Neural crest cell (in vitro differentiated cells): ENCODE results near the gene FAM83E. TPM values are rescaled to one million over a fixed set of nuclear protein-coding genes. Genes with fewer than 3 reads are reported as not detected.

Source experiments
- DNase-seq: peaks from one replicate; pipeline ENCODE4 v3.0.0; 2021; ENCODE audit warnings: low read depth, mixed read lengths, low spot score
- H3K27ac Mint-ChIP-seq: one replicate; pipeline ENCODE4 v1.8.0; 2021; ENCODE audit warnings: mild to moderate bottlenecking, mixed read lengths; ENCODE audit not compliant: unreplicated experiment
- H3K27me3 Mint-ChIP-seq: 2 replicates; pipeline ENCODE4 v1.8.0; 2021; ENCODE audit warnings: low read depth, mild to moderate bottlenecking, mixed read lengths
- H3K36me3 Mint-ChIP-seq: 2 replicates; pipeline ENCODE4 v1.8.0; 2021; ENCODE audit warnings: low read depth, mild to moderate bottlenecking, mixed read lengths
- H3K4me1 Mint-ChIP-seq: 2 replicates; pipeline ENCODE4 v1.8.0; 2021; ENCODE audit warnings: mixed read lengths
- H3K4me3 Mint-ChIP-seq: one replicate; pipeline ENCODE4 v1.8.0; 2021; ENCODE audit warnings: mild to moderate bottlenecking, mixed read lengths
- H3K9me3 Mint-ChIP-seq: 2 replicates; pipeline ENCODE4 v1.8.0; 2021; ENCODE audit warnings: mixed read lengths
- CTCF ChIP-seq: fragments of 200-600 bp; sonication (generic); conservative IDR thresholded peaks from 2 replicates; pipeline ENCODE4 v1.5.0; 2021; ENCODE audit warnings: antibody characterized with exemption, mild to moderate bottlenecking
- total RNA-seq: library from RNA; stranded (reverse); gene quantifications from 2 replicates; pipeline ENCODE4 v1.2.1, GENCODE V29; 2021

Gene FAM83E
- total RNA-seq, 1 donor from 2014 or later = 6.1 TPM

GRCh38 chr19:48603850-48604249 lies 11.0 kb downstream of the FAM83E start:
- H3K4me1 Mint-ChIP-seq = peaks cover 2% of the 10 kb centered on the region
- no peak for DNase-seq

GRCh38 chr19:48603449-48603848 lies 11.4 kb downstream of the FAM83E start:
- H3K27ac Mint-ChIP-seq = no peak overlapping the region
- H3K27me3 Mint-ChIP-seq = no peaks in the 10 kb centered on the region
- H3K36me3 Mint-ChIP-seq = no peaks in the 10 kb centered on the region
- TF ChIP-seq CTCF = no peak
- no peaks in the 10 kb centered on the region for H3K9me3 Mint-ChIP-seq
- H3K4me1 Mint-ChIP-seq = no peaks in the 10 kb centered on the region
- no peak for DNase-seq
- H3K4me3 Mint-ChIP-seq = no peak overlapping the region

More at GRCh38 chr19:48603850-48604249, 11.0 kb downstream of the FAM83E start:
- H3K9me3 Mint-ChIP-seq = no peaks in the 10 kb centered on the region
- TF ChIP-seq CTCF = no peak
- no peak overlapping the region for H3K4me3 Mint-ChIP-seq
- H3K27me3 Mint-ChIP-seq = no peaks in the 10 kb centered on the region
- H3K36me3 Mint-ChIP-seq = no peaks in the 10 kb centered on the region
- H3K27ac Mint-ChIP-seq = no peak overlapping the region

- H3K36me3 Mint-ChIP-seq = no peaks in the 10 kb centered on the region
- H3K9me3 Mint-ChIP-seq = no peaks in the 10 kb centered on the region
- H3K4me1 Mint-ChIP-seq = no peaks in the 10 kb centered on the region
- TF ChIP-seq CTCF = no peak
- DNase-seq = no peak
- no peaks in the 10 kb centered on the region for H3K27me3 Mint-ChIP-seq
- H3K4me3 Mint-ChIP-seq = no peak overlapping the region
- H3K27ac Mint-ChIP-seq = peak overlapping the region; percentile 31
Observed at GRCh38 chr19:48603001-48603400, 11.9 kb downstream of the FAM83E start.

GRCh38 chr19:48600679-48601417 lies 14.0 kb downstream of the FAM83E start:
- H3K9me3 Mint-ChIP-seq = no peaks in the 10 kb centered on the region
- no peak overlapping the region for H3K4me3 Mint-ChIP-seq
- H3K36me3 Mint-ChIP-seq = no peaks in the 10 kb centered on the region
- H3K27ac Mint-ChIP-seq = no peak overlapping the region
- H3K27me3 Mint-ChIP-seq = no peaks in the 10 kb centered on the region
- TF ChIP-seq CTCF = no peak
- no peaks in the 10 kb centered on the region for H3K4me1 Mint-ChIP-seq
- no peak for DNase-seq

GRCh38 chr19:48598996-48599700 lies 15.7 kb downstream of the FAM83E start:
- no peak overlapping the region for H3K27ac Mint-ChIP-seq
- no peaks in the 10 kb centered on the region for H3K36me3 Mint-ChIP-seq
- no peak for TF ChIP-seq CTCF

More at GRCh38 chr19:48598996-48599700, 15.7 kb downstream of the FAM83E start:
- Mint-ChIP-seq H3K4me1 (no peaks in the 10 kb centered on the region), H3K9me3 (no peaks in the 10 kb centered on the region), H3K27me3 (no peaks in the 10 kb centered on the region), H3K4me3 (no peak overlapping the region)
- no peak for DNase-seq
